ENCODE data around the gene KLRD1.
"Not testable (repeated sequence)": the region's sequence is repeated elsewhere in the genome, so short reads cannot be mapped to it uniquely, and the experiment has no call there.

KLRD1 gene

GRCh38 chr12:10366875-10367274 lies 59.2 kb downstream of the KLRD1 start:
- no peak for DNase-seq (ENCODE audit: low spot score in 2 of 2)
- Histone ChIP-seq H3K9me3 (no peaks in the 10 kb centered on the region), H3K4me3 (no peak overlapping the region), H3K27me3 (ENCODE audit: low read depth) (no peaks in the 10 kb centered on the region), H3K4me1 (peaks cover 31% of the 10 kb centered on the region), H3K36me3 (replicated peaks) (no peaks in the 10 kb centered on the region)
- in situ Hi-C loops (cut with MboI; ENCODE audit: low sequenced_read_pairs) = no loop called here

- H3K4me3 ChIP-seq; H3K36me3 ChIP-seq (replicated peaks); in situ Hi-C loops (cut with MboI; ENCODE audit: low sequenced_read_pairs); H3K27me3 ChIP-seq (ENCODE audit: low read depth); H3K9me3 ChIP-seq; DNase-seq (ENCODE audit: low spot score in 2 of 2): not testable (repeated sequence)
- H3K4me1 ChIP-seq = peaks cover 24% of the 10 kb centered on the region
Observed at GRCh38 chr12:10367714-10368113, 60.0 kb downstream of the KLRD1 start.

DNA sequence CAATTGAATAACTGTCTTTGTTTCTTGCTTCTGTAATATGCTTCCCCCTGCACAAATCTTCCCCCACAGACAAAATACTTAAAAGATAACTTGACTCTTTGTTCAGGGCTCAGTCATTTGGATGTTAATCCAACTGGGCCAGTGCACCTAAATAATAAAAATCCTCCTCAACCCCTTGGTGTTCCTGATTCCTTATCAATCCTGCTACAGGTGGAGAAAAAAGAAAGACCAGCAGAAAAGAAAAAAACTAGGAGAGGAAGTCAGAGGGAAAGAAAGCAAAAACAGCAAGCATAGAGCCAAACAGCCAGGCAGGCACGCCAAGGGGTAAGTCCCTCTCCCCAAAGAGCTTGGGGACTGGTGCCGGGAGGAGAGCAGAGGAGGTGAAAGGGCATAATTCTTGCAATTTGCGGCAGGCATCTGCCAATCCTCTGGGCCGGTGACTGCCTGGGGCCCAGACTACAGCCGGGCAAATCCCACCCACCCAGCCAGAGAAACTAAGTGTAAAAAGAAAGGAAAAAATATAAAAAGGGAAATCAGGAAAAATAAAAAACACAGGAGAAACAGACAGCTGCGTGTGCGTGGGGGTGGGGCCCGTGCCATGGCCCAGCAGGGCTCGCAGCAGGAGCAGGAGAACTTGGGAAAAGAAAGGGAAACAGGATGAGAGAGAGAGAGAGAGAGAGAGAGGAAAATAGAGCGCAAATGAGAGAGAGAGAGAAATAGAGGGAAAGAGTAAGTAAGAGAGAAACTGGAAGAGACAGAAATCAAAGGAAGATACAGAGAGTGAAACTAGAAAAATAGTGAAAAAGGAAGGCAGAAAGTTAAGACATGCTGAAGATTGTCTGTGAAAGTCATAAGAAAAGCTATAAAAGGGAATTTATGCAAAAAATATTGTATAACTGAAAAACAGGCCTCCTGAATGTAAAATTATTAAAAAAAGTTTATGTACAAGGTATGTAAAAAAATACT lies 60.8 kb downstream of the KLRD1 start:
- peaks cover 19% of the 10 kb centered on the region for H3K4me1 ChIP-seq
- no peaks in the 10 kb centered on the region for H3K27me3 ChIP-seq (ENCODE audit: low read depth)
- no peak for DNase-seq (ENCODE audit: low spot score in 2 of 2)
- H3K9me3 ChIP-seq = no peaks in the 10 kb centered on the region
- H3K36me3 ChIP-seq (replicated peaks) = no peaks in the 10 kb centered on the region
- H3K4me3 ChIP-seq = no peak overlapping the region
- in situ Hi-C loops (cut with MboI; ENCODE audit: low sequenced_read_pairs) = no loop called here

GRCh38 chr12:10369557-10370415 lies 62.1 kb downstream of the KLRD1 start:
- in situ Hi-C loops (cut with MboI; ENCODE audit: low sequenced_read_pairs) = no loop called here
- Histone ChIP-seq H3K27me3 (ENCODE audit: low read depth) (no peaks in the 10 kb centered on the region), H3K36me3 (replicated peaks) (no peaks in the 10 kb centered on the region), H3K9me3 (no peaks in the 10 kb centered on the region), H3K4me1 (peaks cover 10% of the 10 kb centered on the region), H3K4me3 (no peak overlapping the region)
- no peak for DNase-seq (ENCODE audit: low spot score in 2 of 2)

- H3K36me3 ChIP-seq (replicated peaks); H3K9me3 ChIP-seq; H3K4me3 ChIP-seq; H3K4me1 ChIP-seq; in situ Hi-C loops (cut with MboI; ENCODE audit: low sequenced_read_pairs); H3K27me3 ChIP-seq (ENCODE audit: low read depth); DNase-seq (ENCODE audit: low spot score in 2 of 2): not testable (repeated sequence)
Observed at GRCh38 chr12:10371893-10372535, 64.3 kb downstream of the KLRD1 start.

- no peaks in the 10 kb centered on the region for H3K36me3 ChIP-seq (replicated peaks)
- DNase-seq (ENCODE audit: low spot score in 2 of 2) = peak in 1 of 2 experiments; percentile 22
- H3K9me3 ChIP-seq = no peaks in the 10 kb centered on the region
- no peaks in the 10 kb centered on the region for H3K27me3 ChIP-seq (ENCODE audit: low read depth)
- in situ Hi-C loops (cut with MboI; ENCODE audit: low sequenced_read_pairs) = no loop called here
- no peaks in the 10 kb centered on the region for H3K4me1 ChIP-seq
- no peak overlapping the region for H3K4me3 ChIP-seq
Observed at GRCh38 chr12:10372559-10372958, 64.9 kb downstream of the KLRD1 start.

DNA sequence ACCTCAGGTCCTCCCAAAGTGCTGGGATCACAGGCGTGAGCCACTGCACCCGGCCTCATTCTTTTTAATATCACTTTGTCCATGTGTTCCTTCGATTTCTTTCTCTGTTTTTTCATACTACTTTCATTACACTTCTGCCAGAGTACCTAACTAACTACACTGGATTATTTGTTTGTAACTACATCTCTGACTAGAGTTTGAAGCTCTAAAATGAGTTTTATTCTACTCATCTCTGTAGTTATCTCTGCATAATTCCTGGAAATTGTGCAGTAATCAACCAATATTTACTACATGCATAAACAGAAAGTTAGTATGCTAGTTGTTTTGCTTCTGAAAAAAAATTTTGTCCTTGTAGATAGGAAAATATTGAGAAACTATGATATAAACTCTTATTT lies 67.0 kb downstream of the KLRD1 start:
- no peaks in the 10 kb centered on the region for H3K4me1 ChIP-seq
- no peak for DNase-seq (ENCODE audit: low spot score in 2 of 2)
- H3K4me3 ChIP-seq = no peak overlapping the region
- no peaks in the 10 kb centered on the region for H3K27me3 ChIP-seq (ENCODE audit: low read depth)
- no peaks in the 10 kb centered on the region for H3K36me3 ChIP-seq (replicated peaks)
- no peaks in the 10 kb centered on the region for H3K9me3 ChIP-seq
- in situ Hi-C loops (cut with MboI; ENCODE audit: low sequenced_read_pairs) = no loop called here

DNA sequence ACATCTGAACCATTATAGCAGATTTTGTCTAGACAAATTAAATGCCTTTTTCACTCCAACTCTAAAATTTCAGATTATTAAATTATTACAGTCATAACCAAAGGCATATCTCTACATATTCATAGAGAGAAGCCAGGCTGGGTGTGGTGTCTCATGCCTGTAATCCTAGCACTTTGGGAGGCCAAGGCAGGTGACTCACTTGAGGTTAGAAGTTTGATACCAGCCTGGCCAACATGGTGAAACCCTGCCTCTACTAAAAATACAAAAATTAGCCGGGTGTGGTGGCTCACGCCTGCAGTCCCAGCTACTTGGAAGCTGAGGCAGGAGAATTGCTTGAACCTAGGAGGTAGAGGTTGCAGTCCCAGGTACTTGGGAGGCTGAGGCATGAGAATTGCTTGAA lies 71.1 kb downstream of the KLRD1 start:
- H3K27me3 ChIP-seq (ENCODE audit: low read depth); H3K4me1 ChIP-seq; DNase-seq (ENCODE audit: low spot score in 2 of 2); in situ Hi-C loops (cut with MboI; ENCODE audit: low sequenced_read_pairs); H3K4me3 ChIP-seq; H3K9me3 ChIP-seq; H3K36me3 ChIP-seq (replicated peaks): not testable (repeated sequence)

Data from HAP-1 (cell line).